ENCODE measurements around the gene ARPC2.
A peak's percentile ranks its signal among the peaks of the same experiment; 100 is the strongest.
"Not testable (repeated sequence)": the region's sequence is repeated elsewhere in the genome, so short reads cannot be mapped to it uniquely, and the experiment has no call there.

The ARPC2 gene

DNA sequence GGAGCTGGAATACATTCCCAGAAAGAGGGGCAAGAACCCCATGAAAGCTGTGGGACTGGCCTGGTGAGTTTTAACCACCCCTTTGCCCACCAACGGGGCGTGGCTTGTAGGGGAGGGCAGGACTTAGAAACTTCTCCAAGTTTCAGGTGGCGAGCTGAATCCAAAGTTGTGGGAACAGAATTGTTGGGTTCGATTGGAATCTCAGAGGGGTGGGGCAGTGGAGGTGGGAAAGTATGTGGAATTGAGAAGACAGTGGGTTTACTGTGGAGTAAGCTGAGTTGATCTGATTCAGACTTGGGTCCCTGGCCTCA lies 54.5 kb downstream of the ARPC2 start:
- TF ChIP-seq CTCF (conservative IDR thresholded peaks at IDR 0.05; ENCODE audit: low read depth, low read length) = no peak
- DNase-seq (ENCODE audit: low read depth) = no peak

GRCh38 chr2:218271865-218272530 lies 55.0 kb downstream of the ARPC2 start:
- DNase-seq (ENCODE audit: low read depth) = no peak
- no peak overlapping the region for H3K4me3 ChIP-seq (ENCODE audit: low read length)
- TF ChIP-seq CTCF (conservative IDR thresholded peaks at IDR 0.05; ENCODE audit: low read depth, low read length) = no peak

More for the DNA sequence above, 54.5 kb downstream of the ARPC2 start:
- peak overlapping the region; percentile 98 for H3K4me3 ChIP-seq (ENCODE audit: low read length)

DNA sequence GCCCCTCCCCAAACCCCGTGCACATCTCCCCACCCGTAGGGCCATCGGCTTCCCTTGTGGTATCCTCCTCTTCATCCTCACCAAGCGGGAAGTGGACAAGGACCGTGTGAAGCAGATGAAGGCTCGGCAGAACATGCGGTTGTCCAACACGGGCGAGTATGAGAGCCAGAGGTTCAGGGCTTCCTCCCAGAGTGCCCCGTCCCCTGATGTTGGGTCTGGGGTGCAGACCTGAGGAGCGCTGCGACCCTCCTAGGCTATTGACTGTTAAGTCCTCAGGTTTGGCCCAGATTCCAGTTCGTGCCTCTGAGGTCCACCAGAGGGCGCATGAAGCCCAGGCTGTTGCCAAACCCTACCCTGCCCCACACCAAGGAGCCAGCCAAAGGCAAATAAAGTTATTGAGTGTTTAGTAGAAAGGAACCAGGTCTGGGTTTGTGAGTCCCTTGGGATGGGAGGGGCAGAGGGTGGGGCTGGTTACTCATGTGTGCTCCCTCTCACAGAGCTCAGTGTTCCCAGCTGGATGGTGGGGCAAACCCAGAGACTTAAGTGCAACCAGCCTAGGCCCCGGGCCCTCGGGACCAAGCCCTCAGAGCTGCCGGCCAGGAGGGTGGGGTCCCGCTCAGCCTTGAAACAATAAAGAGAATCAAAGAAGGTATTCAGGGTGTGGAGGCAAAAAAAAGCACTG lies 55.7 kb downstream of the ARPC2 start:
- no peak overlapping the region for H3K4me3 ChIP-seq (ENCODE audit: low read length)
- DNase-seq (ENCODE audit: low read depth) = no peak
- TF ChIP-seq CTCF (conservative IDR thresholded peaks at IDR 0.05; ENCODE audit: low read depth, low read length) = peak; percentile 91

GRCh38 chr2:218273214-218273907 lies 56.4 kb downstream of the ARPC2 start:
- H3K4me3 ChIP-seq (ENCODE audit: low read length); DNase-seq (ENCODE audit: low read depth): not testable (repeated sequence)

GRCh38 chr2:218273908-218274249 lies 56.9 kb downstream of the ARPC2 start:
- H3K4me3 ChIP-seq (ENCODE audit: low read length) = no peak overlapping the region
- no peak for DNase-seq (ENCODE audit: low read depth)
- TF ChIP-seq CTCF (conservative IDR thresholded peaks at IDR 0.05; ENCODE audit: low read depth, low read length) = no peak

- no peak for DNase-seq (ENCODE audit: low read depth)
- H3K4me3 ChIP-seq (ENCODE audit: low read length) = no peak overlapping the region
- no peak for TF ChIP-seq CTCF (conservative IDR thresholded peaks at IDR 0.05; ENCODE audit: low read depth, low read length)
These were observed 57.6 kb downstream of the ARPC2 start for GRCh38 chr2:218274586-218274985.

GRCh38 chr2:218275371-218276072 lies 58.5 kb downstream of the ARPC2 start:
- H3K4me3 ChIP-seq (ENCODE audit: low read length) = no peak overlapping the region
- TF ChIP-seq CTCF (conservative IDR thresholded peaks at IDR 0.05; ENCODE audit: low read depth, low read length) = no peak
- DNase-seq (ENCODE audit: low read depth) = no peak

Measured in retinal pigment epithelial cell (primary cell).